Choroid plexus epithelial cell (primary cell): ENCODE results near the gene RANBP17.

ENCODE experiments used
- DNase-seq: peaks from one replicate; pipeline ENCODE4 v3.0.0-alpha.2; 2010; ENCODE audit warnings: low read depth
- H3K4me3 ChIP-seq: 2 replicates; pipeline ENCODE4 v1.5.1; 2011; ENCODE audit warnings: low read depth, mild to moderate bottlenecking, control low read depth, low read length, moderate library complexity
- CTCF ChIP-seq: conservative IDR thresholded peaks from 2 replicates; pipeline ENCODE4 v1.5.1; 2011; ENCODE audit warnings: low read depth, mild to moderate bottlenecking, control low read depth, inconsistent platforms, low read length, moderate library complexity

The RANBP17 gene

GRCh38 chr5:170885256-170885655 lies 23.4 kb downstream of the RANBP17 start:
- H3K4me3 ChIP-seq, result no peak overlapping the region
- TF ChIP-seq CTCF, result no peak
- peak; percentile 14 for DNase-seq

GRCh38 chr5:170885809-170886208 lies 24.0 kb downstream of the RANBP17 start:
- TF ChIP-seq CTCF, result no peak
- no peak overlapping the region for H3K4me3 ChIP-seq
- peak; percentile 21 for DNase-seq

GRCh38 chr5:170886210-170886894 lies 24.5 kb downstream of the RANBP17 start:
- TF ChIP-seq CTCF, result no peak
- no peak overlapping the region for H3K4me3 ChIP-seq
- DNase-seq, result no peak

GRCh38 chr5:170892196-170892595 lies 30.4 kb downstream of the RANBP17 start:
- no peak for TF ChIP-seq CTCF
- H3K4me3 ChIP-seq, result no peak overlapping the region
- peak; percentile 85 for DNase-seq

GRCh38 chr5:170894665-170895064 lies 32.8 kb downstream of the RANBP17 start:
- no peak overlapping the region for H3K4me3 ChIP-seq
- no peak for DNase-seq
- TF ChIP-seq CTCF, result no peak

- H3K4me3 ChIP-seq, result no peak overlapping the region
- TF ChIP-seq CTCF, result peak; percentile 75
- DNase-seq, result peak; percentile 80
Observed at GRCh38 chr5:170896779-170897178, 35.0 kb downstream of the RANBP17 start.

GRCh38 chr5:170903075-170903474 lies 41.3 kb downstream of the RANBP17 start:
- no peak for TF ChIP-seq CTCF
- H3K4me3 ChIP-seq, result no peak overlapping the region
- no peak for DNase-seq
